Progenitor cell of endocrine pancreas (in vitro differentiated cells): ENCODE data around the gene IGF2BP1. TPM values are rescaled to one million over a fixed set of nuclear protein-coding genes. Genes with fewer than 3 reads are reported as not detected.
"Not testable (repeated sequence)": the region's sequence is repeated elsewhere in the genome, so short reads cannot be mapped to it uniquely, and the experiment has no call there.

Experiments used
- DNase-seq: peaks from one replicate; pipeline ENCODE4 v3.0.0; 2021; ENCODE audit warnings: low spot score; ENCODE audit not compliant: unreplicated experiment
- H3K27ac Mint-ChIP-seq: 2 replicates; pipeline ENCODE4 v1.8.0; 2021; ENCODE audit warnings: mild to moderate bottlenecking, moderate library complexity, mixed read lengths
- H3K27me3 Mint-ChIP-seq: 2 replicates; pipeline ENCODE4 v1.8.0; 2021; ENCODE audit warnings: mixed read lengths
- H3K36me3 Mint-ChIP-seq: 2 replicates; pipeline ENCODE4 v1.8.0; 2022; ENCODE audit warnings: mixed read lengths; ENCODE audit not compliant: insufficient read depth
- H3K4me1 Mint-ChIP-seq: 2 replicates; pipeline ENCODE4 v1.8.0; 2021; ENCODE audit warnings: low read depth, mixed read lengths
- H3K4me3 Mint-ChIP-seq: 2 replicates; pipeline ENCODE4 v1.8.0; 2021; ENCODE audit warnings: low read depth, mild to moderate bottlenecking, moderate library complexity, mixed read lengths
- H3K9me3 Mint-ChIP-seq: 2 replicates; pipeline ENCODE4 v1.8.0; 2021; ENCODE audit warnings: low read depth, mixed read lengths
- CTCF ChIP-seq: fragments of 200-600 bp; sonication (generic); IDR thresholded peaks from one replicate; pipeline ENCODE4 v1.5.0; 2021; ENCODE audit warnings: antibody characterized with exemption, mild to moderate bottlenecking; ENCODE audit not compliant: unreplicated experiment
- total RNA-seq: library from RNA; stranded (reverse); gene quantifications from 2 replicates; pipeline ENCODE4 v1.2.1, GENCODE V29; 2021

IGF2BP1 gene
- total RNA-seq, 1 donor from 2014 or later, result 326 TPM

GRCh38 chr17:49076573-49077384 lies 79.6 kb downstream of the IGF2BP1 start:
- Mint-ChIP-seq H3K27me3 (peaks cover 14% of the 10 kb centered on the region), H3K9me3 (peaks cover 6% of the 10 kb centered on the region), H3K4me1 (no peaks in the 10 kb centered on the region), H3K27ac (no peak overlapping the region), H3K36me3 (peaks cover 3% of the 10 kb centered on the region), H3K4me3 (no peak overlapping the region)
- TF ChIP-seq CTCF, result no peak
- no peak for DNase-seq

GRCh38 chr17:49078248-49078647 lies 81.1 kb downstream of the IGF2BP1 start:
- H3K9me3 Mint-ChIP-seq, result peaks cover 6% of the 10 kb centered on the region
- TF ChIP-seq CTCF, result no peak
- no peak overlapping the region for H3K27ac Mint-ChIP-seq
- H3K4me3 Mint-ChIP-seq, result no peak overlapping the region
- DNase-seq, result no peak
- peaks cover 3% of the 10 kb centered on the region for H3K36me3 Mint-ChIP-seq
- H3K4me1 Mint-ChIP-seq, result no peaks in the 10 kb centered on the region
- H3K27me3 Mint-ChIP-seq, result peaks cover 17% of the 10 kb centered on the region

GRCh38 chr17:49079840-49080663 lies 82.9 kb downstream of the IGF2BP1 start:
- Mint-ChIP-seq H3K27ac (no peak overlapping the region), H3K9me3 (peaks cover 6% of the 10 kb centered on the region), H3K27me3 (peaks cover 18% of the 10 kb centered on the region), H3K4me3 (no peak overlapping the region), H3K36me3 (peaks cover 3% of the 10 kb centered on the region), H3K4me1 (no peaks in the 10 kb centered on the region)
- TF ChIP-seq CTCF, result no peak
- no peak for DNase-seq

- Mint-ChIP-seq H3K9me3 (peaks cover 6% of the 10 kb centered on the region), H3K4me3 (no peak overlapping the region), H3K4me1 (peaks cover 5% of the 10 kb centered on the region), H3K27me3 (peaks cover 26% of the 10 kb centered on the region), H3K27ac (no peak overlapping the region), H3K36me3 (peaks cover 3% of the 10 kb centered on the region)
- DNase-seq, result no peak
- no peak for TF ChIP-seq CTCF
These were observed 85.0 kb downstream of the IGF2BP1 start for GRCh38 chr17:49082231-49082630.

GRCh38 chr17:49085046-49085445 lies 87.9 kb downstream of the IGF2BP1 start:
- H3K9me3 Mint-ChIP-seq, H3K36me3 Mint-ChIP-seq: not testable (repeated sequence)

More at GRCh38 chr17:49085046-49085445, 87.9 kb downstream of the IGF2BP1 start:
- peaks cover 17% of the 10 kb centered on the region for H3K27me3 Mint-ChIP-seq
- not testable (repeated sequence) for H3K4me1 Mint-ChIP-seq, DNase-seq, H3K4me3 Mint-ChIP-seq, H3K27ac Mint-ChIP-seq
